Muscle of arm (tissue), 14 donors: Measurements from ENCODE around the gene CMC1. TPM values are rescaled to one million over a fixed set of nuclear protein-coding genes. Genes with fewer than 3 reads are reported as not detected.
"Not testable (repeated sequence)": the region's sequence is repeated elsewhere in the genome, so short reads cannot be mapped to it uniquely, and the experiment has no call there.

Experiments used
- DNase-seq: peaks from one replicate; pipeline ENCODE4 v3.0.0-alpha.2; 2013
- long read RNA-seq, 11 donors: transcript quantifications; one replicate each; lab custom pipeline, GENCODE V29; 2026
- polyA plus RNA-seq, 12 donors: library from polyadenylated mRNA; unstranded; fragments of 120-200 nt; gene quantifications; one replicate each; pipeline ENCODE4 v1.2.1, GENCODE V29; 2013; ENCODE audit not compliant: insufficient read length in 12 of 12

CMC1 gene
- polyA plus RNA-seq, result 10 to 100 TPM in 11 of 12 donors, not detected in 1; 17.6 to 54.6 (median 22.4) TPM
- long read RNA-seq, donor 1, full-length matches to known transcripts, result 39 of 39 reads
- long read RNA-seq, donor 1, partial matches to known transcripts, result 0 of 39 reads
- long read RNA-seq, donor 1, other reads (novel, unspliced or antisense), result 0 of 39 reads
- long read RNA-seq, donor 2, full-length matches to known transcripts, result 26 of 26 reads
- long read RNA-seq, donor 2, partial matches to known transcripts, result 0 of 26 reads
- long read RNA-seq, donor 2, other reads (novel, unspliced or antisense), result 0 of 26 reads
- long read RNA-seq, donor 3, full-length matches to known transcripts, result 6 of 6 reads
- long read RNA-seq, donor 3, partial matches to known transcripts, result 0 of 6 reads
- long read RNA-seq, donor 3, other reads (novel, unspliced or antisense), result 0 of 6 reads
- long read RNA-seq, donor 4, full-length matches to known transcripts, result 9 of 9 reads
- long read RNA-seq, donor 4, partial matches to known transcripts, result 0 of 9 reads
- long read RNA-seq, donor 4, other reads (novel, unspliced or antisense), result 0 of 9 reads
- long read RNA-seq, donor 5, full-length matches to known transcripts, result 32 of 130 reads
- long read RNA-seq, donor 5, partial matches to known transcripts, result 11 of 130 reads
- long read RNA-seq, donor 5, other reads (novel, unspliced or antisense), result 87 of 130 reads
- long read RNA-seq, donor 6, full-length matches to known transcripts, result 15 of 15 reads
- long read RNA-seq, donor 6, partial matches to known transcripts, result 0 of 15 reads
- long read RNA-seq, donor 6, other reads (novel, unspliced or antisense), result 0 of 15 reads
- long read RNA-seq, donor 7, full-length matches to known transcripts, result 9 of 9 reads
- long read RNA-seq, donor 7, partial matches to known transcripts, result 0 of 9 reads
- long read RNA-seq, donor 7, other reads (novel, unspliced or antisense), result 0 of 9 reads
- long read RNA-seq, donor 8, full-length matches to known transcripts, result 25 of 67 reads
- long read RNA-seq, donor 8, partial matches to known transcripts, result 5 of 67 reads
- long read RNA-seq, donor 8, other reads (novel, unspliced or antisense), result 37 of 67 reads
- long read RNA-seq, donor 9, full-length matches to known transcripts, result 11 of 11 reads
- long read RNA-seq, donor 9, partial matches to known transcripts, result 0 of 11 reads
- long read RNA-seq, donor 9, other reads (novel, unspliced or antisense), result 0 of 11 reads
- long read RNA-seq, donor 10, full-length matches to known transcripts, result 16 of 16 reads
- long read RNA-seq, donor 10, partial matches to known transcripts, result 0 of 16 reads
- long read RNA-seq, donor 10, other reads (novel, unspliced or antisense), result 0 of 16 reads
- long read RNA-seq, donor 11, full-length matches to known transcripts, result 23 of 23 reads
- long read RNA-seq, donor 11, partial matches to known transcripts, result 0 of 23 reads
- long read RNA-seq, donor 11, other reads (novel, unspliced or antisense), result 0 of 23 reads

GRCh38 chr3:28241221-28242160 lies at the start of gene CMC1:
CMC1 (plus strand) TSS chr3:28241619; CDS start chr3:28241794, 175 bp downstream.
- DNase-seq, result peak; percentile 97

DNA sequence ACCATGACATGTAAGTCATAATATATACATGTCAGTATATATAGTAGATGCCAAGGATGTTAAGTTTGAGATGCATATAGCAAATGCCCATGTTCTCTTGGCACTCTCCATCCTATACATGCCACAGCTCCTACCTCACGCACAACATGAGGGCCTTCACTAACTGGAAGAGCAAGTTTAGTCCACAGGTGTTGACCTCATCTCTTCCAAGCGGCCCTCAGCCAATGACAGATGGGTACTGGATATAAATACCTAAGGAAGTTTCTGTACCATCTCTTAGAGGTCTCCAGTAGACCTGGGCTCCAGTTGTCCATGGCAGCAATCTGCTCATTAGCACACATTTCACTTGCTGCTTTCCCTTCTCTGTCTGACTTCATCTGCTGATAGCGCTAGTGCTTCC lies 43.3 kb upstream of the CMC1 start:
- DNase-seq, result no peak

- no peak for DNase-seq
Measured at GRCh38 chr3:28198974-28199373, 42.4 kb upstream of the CMC1 start.

DNA sequence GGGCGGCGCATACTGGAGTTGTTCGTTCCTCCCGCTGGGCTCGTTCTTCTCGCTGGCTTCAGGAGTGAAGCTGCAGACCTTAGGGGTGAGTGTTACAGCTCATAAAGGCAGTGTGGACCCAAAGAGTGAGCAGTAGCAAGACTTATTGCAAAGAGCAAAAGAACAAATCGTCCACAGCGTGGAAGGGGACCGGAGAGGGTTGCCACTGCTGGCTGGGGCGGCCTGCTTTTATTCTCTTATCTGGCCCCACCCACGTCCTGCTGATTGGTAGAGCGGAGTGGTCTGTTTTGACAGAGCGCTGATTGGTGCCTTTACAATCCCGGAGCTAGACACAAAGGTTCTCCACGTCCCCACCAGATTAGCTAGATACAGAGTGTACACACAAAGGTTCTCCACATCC lies 41.8 kb upstream of the CMC1 start:
- DNase-seq, result not testable (repeated sequence)

DNA sequence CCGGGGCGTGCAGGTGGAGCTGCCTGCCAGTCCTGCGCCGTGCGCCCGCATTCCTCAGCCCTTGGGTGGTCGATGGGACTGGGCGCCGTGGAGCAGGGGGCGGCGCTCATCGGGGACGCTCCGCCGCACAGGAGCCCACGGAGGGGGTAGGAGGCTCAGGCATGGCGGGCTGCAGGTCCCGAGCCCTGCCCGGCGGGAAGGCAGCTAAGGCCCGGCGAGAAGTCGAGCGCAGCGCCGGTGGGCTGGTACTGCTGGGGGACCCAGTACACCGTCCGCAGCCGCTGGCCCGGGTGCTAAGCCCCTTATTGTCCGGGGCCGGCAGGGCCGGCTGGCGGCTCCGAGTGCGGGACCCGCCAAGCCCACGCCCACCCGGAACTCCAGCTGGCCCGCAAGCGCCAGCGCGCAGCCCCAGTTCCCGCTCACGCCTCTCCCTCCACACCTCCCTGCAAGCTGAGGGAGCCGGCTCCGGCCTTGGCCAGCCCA lies 41.0 kb upstream of the CMC1 start:
- DNase-seq, result not testable (repeated sequence)

GRCh38 chr3:28206479-28206878 lies 34.9 kb upstream of the CMC1 start:
- DNase-seq, result peak; percentile 14

DNA sequence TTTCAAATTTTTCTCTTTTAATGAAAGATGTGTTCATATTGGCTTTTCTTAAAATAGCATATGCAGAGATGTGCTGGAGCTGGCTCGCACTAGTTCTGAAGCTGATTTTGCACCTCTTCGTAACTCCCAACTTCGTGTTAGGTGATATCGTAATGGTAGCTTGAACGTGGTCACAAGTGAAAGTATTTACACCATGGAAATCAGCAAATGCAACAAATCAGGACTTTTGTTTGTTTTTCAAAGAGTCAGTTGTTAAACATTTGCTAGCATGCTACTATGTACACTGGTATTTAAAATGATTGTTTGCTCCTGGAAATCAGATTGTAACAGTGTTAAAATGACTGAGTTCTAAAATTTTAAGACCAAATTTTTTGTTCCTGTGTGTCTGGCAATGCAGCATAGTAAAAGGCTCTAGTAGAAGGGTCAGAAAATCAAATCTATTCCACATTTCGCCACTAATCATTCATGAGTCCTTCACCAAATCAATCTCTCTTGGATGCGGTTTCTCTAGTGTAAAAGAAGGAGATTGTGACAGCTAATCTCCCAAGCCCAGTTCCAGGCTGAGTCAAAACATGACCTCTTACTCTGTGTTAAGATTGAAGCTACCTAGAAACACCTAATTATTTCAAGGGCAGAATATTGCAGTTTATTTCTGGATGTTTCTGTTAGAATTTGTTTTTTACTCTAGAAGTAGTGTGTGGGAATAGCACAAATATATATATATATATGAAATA lies 34.3 kb upstream of the CMC1 start:
- no peak for DNase-seq

DNA sequence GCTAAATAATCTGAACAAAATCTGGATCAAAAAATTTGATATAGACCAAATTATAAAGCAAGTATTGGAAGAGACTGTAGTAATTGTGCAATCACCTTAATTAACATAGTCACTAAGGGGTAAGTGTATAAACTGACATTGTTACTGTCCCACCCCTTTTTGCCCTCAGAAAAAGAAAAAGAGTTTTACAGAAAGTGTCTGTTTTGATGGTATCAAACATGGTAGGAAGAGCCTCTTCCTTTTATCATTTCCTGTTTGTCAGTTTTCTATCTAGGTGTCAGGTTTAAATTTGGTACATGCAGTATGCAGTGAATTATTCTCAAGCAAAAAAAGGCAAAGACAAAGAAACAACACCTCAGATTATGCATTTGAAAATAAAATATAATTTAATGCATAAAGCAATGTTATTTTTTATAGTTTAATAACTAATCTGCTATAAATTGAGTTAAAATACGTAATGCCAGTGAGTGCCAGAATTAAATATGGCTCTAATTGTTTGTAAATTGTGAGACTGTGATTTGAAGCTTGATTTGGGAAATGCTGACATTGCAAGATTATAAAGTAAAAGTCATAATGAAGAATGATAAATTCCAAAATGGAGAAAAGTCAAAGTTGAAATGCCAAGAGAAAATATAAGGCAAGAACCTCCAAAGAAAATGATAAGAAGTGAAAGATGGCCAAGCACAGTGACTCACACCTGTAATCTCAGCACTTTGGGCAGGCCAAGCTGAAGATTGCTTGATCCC lies 30.3 kb upstream of the CMC1 start:
- DNase-seq, result no peak

- no peak for DNase-seq
Measured at GRCh38 chr3:28212681-28213080, 28.7 kb upstream of the CMC1 start.

GRCh38 chr3:28215407-28215806 lies 26.0 kb upstream of the CMC1 start:
- no peak for DNase-seq

GRCh38 chr3:28218071-28218916 lies 23.1 kb upstream of the CMC1 start:
- no peak for DNase-seq

DNA sequence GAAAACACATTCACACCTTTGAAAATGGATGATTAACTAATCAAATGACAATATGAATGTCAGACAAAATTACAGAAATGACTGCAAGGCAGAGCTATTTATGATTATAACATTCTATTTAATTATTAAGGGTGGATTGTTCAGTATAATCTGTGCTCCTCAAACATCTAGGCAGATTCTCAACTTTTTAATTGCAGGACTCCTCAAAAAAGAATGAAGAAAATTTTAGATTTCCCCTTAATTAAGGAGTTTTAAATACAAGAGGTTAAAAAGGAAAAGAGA lies 22.6 kb upstream of the CMC1 start:
- DNase-seq, result no peak

DNA sequence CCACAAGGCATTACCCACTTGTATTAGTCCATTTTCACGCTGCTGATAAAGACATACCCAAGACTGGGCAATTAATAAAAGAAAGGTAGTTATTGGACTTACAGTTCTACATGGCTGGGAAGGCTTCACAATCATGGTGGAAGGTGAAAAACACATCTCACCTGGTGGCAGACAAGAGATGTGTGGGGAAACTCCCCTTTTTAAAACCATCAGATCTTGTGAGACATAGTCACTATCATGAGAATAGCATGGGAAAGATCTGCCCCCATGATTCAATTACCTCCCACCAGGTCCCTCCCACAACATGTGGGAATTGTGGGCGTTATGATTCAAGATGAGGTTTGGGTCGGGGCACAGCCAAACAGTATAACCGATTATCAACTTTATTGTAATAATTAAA lies 17.0 kb upstream of the CMC1 start:
- DNase-seq, result no peak

DNA sequence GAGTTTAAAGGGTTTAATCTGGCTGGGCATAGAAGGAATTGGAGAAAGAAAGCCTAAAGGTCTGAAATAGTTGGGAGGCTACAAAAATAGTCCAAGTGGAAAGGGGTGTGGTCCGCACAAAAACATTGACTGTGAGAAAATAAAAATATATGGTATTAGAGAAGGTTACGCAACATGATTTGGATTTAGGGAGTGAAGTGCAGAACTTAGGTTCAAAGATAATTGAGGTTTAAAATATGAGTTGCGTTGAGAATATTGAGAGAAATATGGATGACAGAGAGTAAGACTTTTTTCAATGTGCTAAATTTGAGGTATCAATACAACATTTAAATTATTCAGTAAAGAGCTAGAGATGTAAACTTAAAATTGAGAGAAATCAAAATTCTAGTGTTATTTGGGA lies 15.4 kb upstream of the CMC1 start:
- no peak for DNase-seq

GRCh38 chr3:28228623-28229022 lies 12.8 kb upstream of the CMC1 start:
- no peak for DNase-seq

DNA sequence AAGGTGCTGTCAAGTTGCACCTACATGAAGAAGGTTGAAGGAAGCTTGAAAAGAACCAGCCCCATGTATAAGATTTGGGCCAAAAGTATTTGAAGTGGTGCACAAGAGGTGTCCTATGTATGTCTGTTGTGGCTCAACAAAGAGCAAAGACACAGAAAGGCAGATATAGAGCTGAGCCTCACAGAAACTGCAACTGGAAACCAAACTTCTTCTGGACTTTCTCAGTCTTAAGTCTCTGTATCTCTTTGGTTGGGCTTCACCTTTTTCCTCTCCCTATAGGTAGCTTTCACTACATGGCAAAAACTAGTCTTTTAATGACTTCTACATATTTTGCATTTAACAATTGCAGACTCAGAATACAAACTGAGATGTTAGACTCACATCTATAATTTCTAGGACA lies 8.8 kb upstream of the CMC1 start:
- DNase-seq, result no peak

- DNase-seq, result no peak
Measured at GRCh38 chr3:28234454-28234853, 7.0 kb upstream of the CMC1 start.

DNA sequence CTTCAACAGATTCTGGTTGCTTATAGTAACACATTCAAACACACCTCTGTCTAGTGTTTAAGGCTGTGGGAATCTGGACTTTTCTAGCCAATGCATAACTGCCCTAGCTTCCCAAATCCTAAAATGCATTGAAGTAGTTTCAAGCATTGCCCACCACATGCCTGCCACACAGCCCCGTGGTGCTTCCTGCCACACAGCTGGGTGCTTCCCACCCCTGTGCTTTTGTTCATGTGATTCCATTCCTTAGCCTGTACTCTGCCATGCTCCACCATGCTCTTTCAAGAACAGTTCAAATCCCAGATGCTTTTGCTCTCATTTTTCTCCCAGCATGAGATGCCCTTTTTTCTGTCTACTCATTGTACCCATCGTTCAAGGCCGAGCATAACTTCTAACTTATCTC lies 2.3 kb upstream of the CMC1 start:
- no peak for DNase-seq
